ENCODE measurements around the gene FAM162A.

- no peak for TF ChIP-seq POLR2AphosphoS5 (IDR thresholded peaks at IDR 0.05)
- TF ChIP-seq POLR2A (IDR thresholded peaks at IDR 0.05): no peak
Observed at GRCh38 chr3:122397201-122397600, 13.2 kb downstream of the FAM162A start.

All from gastroesophageal sphincter (tissue), 2 donors.